Choroid plexus epithelial cell (primary cell): Measurements from ENCODE around the gene UNC13B.

Source experiments
- DNase-seq: peaks from one replicate; pipeline ENCODE4 v3.0.0-alpha.2; 2010; ENCODE audit warnings: low read depth
- H3K4me3 ChIP-seq: 2 replicates; pipeline ENCODE4 v1.5.1; 2011; ENCODE audit warnings: low read depth, mild to moderate bottlenecking, control low read depth, low read length, moderate library complexity
- TF ChIP-seq, protein P1 (sequence below): conservative IDR thresholded peaks from 2 replicates; pipeline ENCODE4 v1.5.1; 2011; ENCODE audit warnings: low read depth, mild to moderate bottlenecking, control low read depth, inconsistent platforms, low read length, moderate library complexity

Gene UNC13B

DNA sequence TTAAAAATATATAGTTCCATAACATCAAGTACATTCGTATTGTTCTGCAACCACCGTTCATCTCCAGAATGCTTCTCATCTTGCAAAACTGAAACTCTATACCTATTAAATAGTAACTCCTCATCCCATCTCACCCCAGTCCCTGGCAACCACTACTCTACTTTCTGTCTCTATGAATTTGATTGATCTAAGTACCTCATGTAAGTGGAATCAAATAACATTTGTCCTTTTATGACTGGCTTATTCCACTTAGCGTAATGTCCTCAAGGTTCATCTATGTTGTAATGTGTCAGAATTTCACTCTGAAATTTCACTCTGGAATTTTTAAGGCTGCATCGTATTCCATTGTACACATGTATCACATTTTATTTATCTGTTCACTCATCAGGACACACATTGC, 196.0 kb downstream of the UNC13B start:
- TF ChIP-seq, protein P1, sequence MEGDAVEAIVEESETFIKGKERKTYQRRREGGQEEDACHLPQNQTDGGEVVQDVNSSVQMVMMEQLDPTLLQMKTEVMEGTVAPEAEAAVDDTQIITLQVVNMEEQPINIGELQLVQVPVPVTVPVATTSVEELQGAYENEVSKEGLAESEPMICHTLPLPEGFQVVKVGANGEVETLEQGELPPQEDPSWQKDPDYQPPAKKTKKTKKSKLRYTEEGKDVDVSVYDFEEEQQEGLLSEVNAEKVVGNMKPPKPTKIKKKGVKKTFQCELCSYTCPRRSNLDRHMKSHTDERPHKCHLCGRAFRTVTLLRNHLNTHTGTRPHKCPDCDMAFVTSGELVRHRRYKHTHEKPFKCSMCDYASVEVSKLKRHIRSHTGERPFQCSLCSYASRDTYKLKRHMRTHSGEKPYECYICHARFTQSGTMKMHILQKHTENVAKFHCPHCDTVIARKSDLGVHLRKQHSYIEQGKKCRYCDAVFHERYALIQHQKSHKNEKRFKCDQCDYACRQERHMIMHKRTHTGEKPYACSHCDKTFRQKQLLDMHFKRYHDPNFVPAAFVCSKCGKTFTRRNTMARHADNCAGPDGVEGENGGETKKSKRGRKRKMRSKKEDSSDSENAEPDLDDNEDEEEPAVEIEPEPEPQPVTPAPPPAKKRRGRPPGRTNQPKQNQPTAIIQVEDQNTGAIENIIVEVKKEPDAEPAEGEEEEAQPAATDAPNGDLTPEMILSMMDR: no peak
- H3K4me3 ChIP-seq: no peak overlapping the region

DNA sequence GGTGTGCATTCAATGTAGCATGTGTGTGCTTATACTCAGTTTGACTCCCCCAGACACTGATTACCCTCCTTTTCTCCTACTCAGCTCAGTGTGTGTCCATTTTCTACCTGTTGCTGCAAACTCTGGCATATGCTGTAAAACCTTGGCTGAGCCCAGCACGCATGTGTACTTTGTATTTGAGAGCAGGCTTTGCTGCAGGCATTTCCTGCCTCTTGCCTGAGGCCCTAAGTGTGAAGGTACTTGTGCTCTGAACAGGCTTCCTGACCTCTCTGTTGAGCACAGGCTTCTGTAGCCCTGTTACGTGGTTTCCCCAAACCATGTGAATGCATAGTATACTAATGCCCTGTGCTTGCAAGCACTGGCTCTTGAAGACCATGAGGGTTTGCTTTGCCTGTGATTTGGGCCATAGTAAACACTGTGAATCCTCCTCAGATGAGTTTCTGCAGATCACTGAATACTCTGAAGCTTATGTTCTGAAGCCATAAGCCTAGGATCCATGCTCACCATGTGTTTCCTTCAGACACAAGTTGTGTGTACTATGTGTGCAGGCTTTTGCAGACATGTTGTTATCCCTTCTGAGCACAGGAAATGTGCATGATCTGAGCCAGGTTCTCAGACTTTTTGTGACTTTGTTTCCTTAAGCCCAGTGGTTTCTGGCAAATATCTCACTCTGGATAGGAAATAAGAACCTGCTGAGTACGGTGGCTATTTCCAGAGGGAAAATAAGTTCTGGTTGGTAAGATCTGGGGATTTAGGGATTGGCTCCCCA, 203.2 kb downstream of the UNC13B start:
- TF ChIP-seq, protein P1: no peak
- peak; percentile 44 for DNase-seq
- H3K4me3 ChIP-seq: no peak overlapping the region

More for the DNA sequence above, 196.0 kb downstream of the UNC13B start:
- DNase-seq: no peak

GRCh38 chr9:35366627-35367026, 204.8 kb downstream of the UNC13B start:
- TF ChIP-seq, protein P1: no peak
- no peak for DNase-seq
- H3K4me3 ChIP-seq: no peak overlapping the region

GRCh38 chr9:35367451-35367850, 205.6 kb downstream of the UNC13B start:
- TF ChIP-seq, protein P1: no peak
- no peak overlapping the region for H3K4me3 ChIP-seq
- DNase-seq: peak; percentile 90

DNA sequence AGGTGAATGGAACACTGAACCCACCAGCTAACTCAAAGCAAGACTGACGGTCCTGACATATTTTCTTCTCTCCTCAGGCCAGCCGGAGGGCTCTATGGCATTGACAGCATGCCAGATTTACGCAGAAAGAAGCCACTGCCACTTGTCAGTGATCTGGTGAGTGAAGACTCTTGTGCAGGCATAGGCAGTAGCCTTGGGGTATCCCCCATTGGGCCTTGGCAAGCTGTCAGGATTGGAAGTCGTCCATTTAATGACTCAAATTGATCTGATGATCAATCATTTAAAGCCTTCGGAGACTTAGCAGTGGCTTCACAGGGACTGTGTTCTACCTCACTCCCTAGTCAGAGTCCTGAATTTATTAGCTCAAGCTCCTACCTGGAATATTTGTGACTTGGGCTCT, 208.4 kb downstream of the UNC13B start:
- DNase-seq: no peak
- no peak overlapping the region for H3K4me3 ChIP-seq
- TF ChIP-seq, protein P1: no peak

DNA sequence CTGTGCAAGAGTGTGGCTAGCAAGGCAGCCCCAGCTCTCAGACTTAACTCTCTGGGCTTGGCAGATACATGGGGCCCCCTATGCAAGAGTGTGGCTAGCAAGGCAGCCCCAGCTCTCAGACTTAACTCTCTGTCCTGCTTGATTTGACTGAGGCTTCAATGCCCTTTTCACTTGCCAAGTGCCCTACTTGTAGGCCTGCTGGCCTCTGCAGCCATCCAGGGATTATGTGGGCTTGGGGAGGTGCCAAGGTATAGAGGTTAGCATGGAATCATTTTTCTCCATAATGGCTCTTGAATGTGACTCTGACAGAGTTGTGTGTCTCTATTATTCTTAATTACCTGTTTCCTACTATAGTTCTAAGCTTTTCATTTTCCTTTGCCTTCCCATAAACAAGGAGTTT, 212.6 kb downstream of the UNC13B start:
- TF ChIP-seq, protein P1: no peak
- no peak for DNase-seq
- no peak overlapping the region for H3K4me3 ChIP-seq

- no peak overlapping the region for H3K4me3 ChIP-seq
- DNase-seq: no peak
- TF ChIP-seq, protein P1: no peak
Measured at GRCh38 chr9:35374910-35375309, 213.1 kb downstream of the UNC13B start.
